Measurements from ENCODE around the gene NRG3.
"Not testable (repeated sequence)": the region's sequence is repeated elsewhere in the genome, so short reads cannot be mapped to it uniquely, and the experiment has no call there.

GRCh38 chr10:82678451-82678850 is 803.5 kb downstream of the NRG3 start:
- not testable (repeated sequence) for TF ChIP-seq CREB1 (IDR thresholded peaks at IDR 0.05); CTCF (IDR thresholded peaks at IDR 0.05; ENCODE audit: control extremely low read depth in 1 of 3, insufficient read depth in 1 of 3, low read depth in 1 of 3, low read length in 3 of 3); E2F6 (IDR thresholded peaks at IDR 0.05); TEAD4 (IDR thresholded peaks at IDR 0.05; ENCODE audit: low read depth, low read length); RAD21 (IDR thresholded peaks at IDR 0.05 in 1 of 2, conservative IDR thresholded peaks at IDR 0.05 in 1 of 2; ENCODE audit: low read depth in 2 of 2, low read length in 2 of 2)
